Measurements from ENCODE around the gene AMOTL2. TPM values are rescaled to one million over a fixed set of nuclear protein-coding genes. Genes with fewer than 3 reads are reported as not detected.

AMOTL2 gene
- total and polyA plus RNA-seq, 2 experiments from 2014 or later: 156 to 347 TPM

DNA sequence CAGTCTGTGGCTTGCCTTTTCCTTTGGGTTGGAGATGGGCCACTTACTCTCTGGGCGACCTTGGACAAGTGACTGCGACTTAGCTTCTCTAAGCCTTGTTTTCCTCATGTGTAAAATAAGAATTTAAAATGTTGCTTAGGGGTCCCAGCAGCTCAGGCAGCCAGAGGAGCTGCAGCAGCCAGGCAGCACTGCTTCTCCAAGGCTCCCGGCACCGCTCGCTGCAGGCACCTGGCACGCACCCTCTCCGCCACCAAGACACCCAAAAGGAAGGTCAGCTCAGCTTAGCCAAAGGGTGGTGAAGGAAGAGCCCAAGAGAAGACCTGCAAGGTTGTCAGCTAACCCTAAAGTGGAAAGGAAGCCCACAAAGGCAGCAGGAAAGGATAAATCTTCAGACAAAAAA is 10.7 kb upstream of the AMOTL2 start:
- no peak for TF ChIP-seq EZH2 (IDR thresholded peaks at IDR 0.05; ENCODE audit: insufficient read depth, poor library complexity, severe bottlenecking)
- TF ChIP-seq EZH2phosphoT487 (IDR thresholded peaks at IDR 0.05; ENCODE audit: insufficient read depth, low read depth): no peak
- Histone ChIP-seq H3F3A (ENCODE audit: insufficient read depth) (peaks cover 5% of the 10 kb centered on the region; the same call in 1 of the 2 replicates), H3K4me1 (ENCODE audit: insufficient read depth) (no peaks in the 10 kb centered on the region), H2AFZ (no peak overlapping the region), H3K36me3 (ENCODE audit: low read depth) (no peaks in the 10 kb centered on the region), H4K20me1 (ENCODE audit: insufficient read depth) (no peaks in the 10 kb centered on the region), H3K27ac (no peak overlapping the region), H3K27me3 (replicated peaks; ENCODE audit: insufficient read depth) (no peaks in the 10 kb centered on the region), H3K4me3 (no peak overlapping the region), H3K9me3 (ENCODE audit: low read depth) (no peaks in the 10 kb centered on the region), H3K9me2 (ENCODE audit: insufficient read depth) (no peaks in the 10 kb centered on the region), H3K9ac (no peak overlapping the region), H3K79me2 (ENCODE audit: insufficient read depth) (no peaks in the 10 kb centered on the region), H3K4me2 (ENCODE audit: unreplicated experiment) (no peak overlapping the region)
- in situ Hi-C loops (cut with MboI): no loop called here
- DNase-seq: no peak
- WGBS, 2 experiments (ENCODE audit: low coverage in 1 of 2, low lambda C conversion rate in 2 of 2, missing lambda C conversion rate in 2 of 2): 91 to 93% methylated on average over 7 of the region's 7 CpGs

DNA sequence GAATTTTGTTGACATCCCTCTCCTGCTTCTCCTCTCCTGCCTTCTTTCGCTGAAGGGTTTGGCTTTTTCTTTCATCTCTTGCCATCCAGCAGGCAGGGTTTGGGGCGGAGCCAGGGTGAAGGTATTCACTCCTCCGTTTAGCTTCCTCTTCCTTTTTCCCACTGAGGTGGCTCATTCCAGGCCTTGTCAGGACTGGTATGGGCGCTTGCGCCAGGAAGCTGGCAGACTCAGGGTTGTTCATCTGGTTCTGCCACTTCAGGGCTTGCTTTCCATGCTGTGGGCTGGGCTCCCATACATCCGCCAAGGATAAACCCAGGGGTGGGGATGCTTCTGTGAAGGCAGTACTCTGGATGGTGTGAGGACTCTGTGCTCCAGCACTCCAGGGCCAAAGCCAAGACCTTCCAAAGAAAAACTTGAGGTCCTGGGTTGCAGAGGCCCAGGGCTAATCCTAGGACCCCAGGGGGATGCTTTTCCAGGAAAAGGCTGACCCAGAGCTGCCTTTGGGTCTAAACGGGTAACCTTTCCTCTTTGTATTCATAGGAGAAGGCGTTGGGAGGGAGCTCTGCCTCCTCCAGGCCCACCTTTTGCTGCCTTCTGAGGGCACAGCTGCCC is 7.7 kb upstream of the AMOTL2 start:
- no peaks in the 10 kb centered on the region for H4K20me1 ChIP-seq (ENCODE audit: insufficient read depth)
- H3K4me2 ChIP-seq (ENCODE audit: unreplicated experiment): no peak overlapping the region
- H3K9me2 ChIP-seq (ENCODE audit: insufficient read depth): no peaks in the 10 kb centered on the region
- no peak overlapping the region for H3K4me3 ChIP-seq
- no peaks in the 10 kb centered on the region for H3K79me2 ChIP-seq (ENCODE audit: insufficient read depth)
- TF ChIP-seq EZH2phosphoT487 (IDR thresholded peaks at IDR 0.05; ENCODE audit: insufficient read depth, low read depth) (no peak), EZH2 (IDR thresholded peaks at IDR 0.05; ENCODE audit: insufficient read depth, poor library complexity, severe bottlenecking) (no peak)
- no peaks in the 10 kb centered on the region for H3K36me3 ChIP-seq (ENCODE audit: low read depth)
- no peaks in the 10 kb centered on the region for H3K4me1 ChIP-seq (ENCODE audit: insufficient read depth)
- no peak overlapping the region for H3K27ac ChIP-seq
- WGBS, 2 experiments (ENCODE audit: low coverage in 1 of 2, low lambda C conversion rate in 2 of 2, missing lambda C conversion rate in 2 of 2): 24 to 30% methylated on average over 8 of the region's 8 CpGs
- in situ Hi-C loops (cut with MboI): no loop called here
- H3K9me3 ChIP-seq (ENCODE audit: low read depth): no peaks in the 10 kb centered on the region
- H3F3A ChIP-seq (ENCODE audit: insufficient read depth): peaks cover 6% of the 10 kb centered on the region; the same call in 1 of the 2 replicates
- DNase-seq: peak; percentile 20
- H2AFZ ChIP-seq: peak overlapping the region; percentile 68
- H3K9ac ChIP-seq: no peak overlapping the region
- no peaks in the 10 kb centered on the region for H3K27me3 ChIP-seq (replicated peaks; ENCODE audit: insufficient read depth)

DNA sequence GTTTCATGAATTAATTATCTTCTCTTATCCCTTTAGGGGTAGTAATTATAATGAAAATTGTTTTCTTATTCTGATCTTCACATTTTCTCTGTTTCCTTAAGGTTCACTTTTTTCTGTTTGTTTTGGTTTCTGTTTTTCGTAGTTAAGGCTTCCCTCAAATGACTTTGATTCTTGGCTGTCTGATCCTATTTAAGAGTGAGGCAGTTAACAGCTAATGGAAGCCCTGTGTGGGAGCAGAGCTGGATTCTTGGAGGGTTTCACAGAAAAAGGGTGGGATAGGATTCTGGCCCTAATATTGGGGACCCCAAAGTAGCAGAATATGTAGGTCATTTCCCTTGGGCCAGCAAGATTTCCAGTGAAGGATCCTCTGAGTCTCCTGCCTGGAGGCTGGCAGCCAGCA is 6.8 kb upstream of the AMOTL2 start:
- Histone ChIP-seq H4K20me1 (ENCODE audit: insufficient read depth) (no peaks in the 10 kb centered on the region), H3K9ac (no peak overlapping the region), H3K9me2 (ENCODE audit: insufficient read depth) (no peaks in the 10 kb centered on the region), H2AFZ (no peak overlapping the region), H3K4me2 (ENCODE audit: unreplicated experiment) (no peak overlapping the region), H3K27ac (no peak overlapping the region), H3F3A (ENCODE audit: insufficient read depth) (peaks cover 6% of the 10 kb centered on the region; the same call in 1 of the 2 replicates), H3K36me3 (ENCODE audit: low read depth) (no peaks in the 10 kb centered on the region), H3K4me3 (no peak overlapping the region), H3K4me1 (ENCODE audit: insufficient read depth) (no peaks in the 10 kb centered on the region), H3K27me3 (replicated peaks; ENCODE audit: insufficient read depth) (no peaks in the 10 kb centered on the region), H3K9me3 (ENCODE audit: low read depth) (no peaks in the 10 kb centered on the region), H3K79me2 (ENCODE audit: insufficient read depth) (no peaks in the 10 kb centered on the region)
- in situ Hi-C loops (cut with MboI): no loop called here
- TF ChIP-seq EZH2 (IDR thresholded peaks at IDR 0.05; ENCODE audit: insufficient read depth, poor library complexity, severe bottlenecking) (no peak), EZH2phosphoT487 (IDR thresholded peaks at IDR 0.05; ENCODE audit: insufficient read depth, low read depth) (no peak)
- 40 to 44% methylated on average over 1 of the region's 1 CpG for WGBS, 2 experiments (ENCODE audit: low coverage in 1 of 2, low lambda C conversion rate in 2 of 2, missing lambda C conversion rate in 2 of 2)
- DNase-seq: peak; percentile 28

GRCh38 chr3:134380249-134380648 is 6.0 kb upstream of the AMOTL2 start:
- Histone ChIP-seq H3K36me3 (ENCODE audit: low read depth) (no peaks in the 10 kb centered on the region), H3K9me2 (ENCODE audit: insufficient read depth) (no peaks in the 10 kb centered on the region), H3K79me2 (ENCODE audit: insufficient read depth) (no peaks in the 10 kb centered on the region), H3K27me3 (replicated peaks; ENCODE audit: insufficient read depth) (no peaks in the 10 kb centered on the region), H3K4me3 (no peak overlapping the region), H2AFZ (no peak overlapping the region), H3K9me3 (ENCODE audit: low read depth) (no peaks in the 10 kb centered on the region), H3K4me1 (ENCODE audit: insufficient read depth) (no peaks in the 10 kb centered on the region), H3K4me2 (ENCODE audit: unreplicated experiment) (no peak overlapping the region), H3K27ac (no peak overlapping the region), H4K20me1 (ENCODE audit: insufficient read depth) (no peaks in the 10 kb centered on the region), H3K9ac (no peak overlapping the region), H3F3A (ENCODE audit: insufficient read depth) (peaks cover 6% of the 10 kb centered on the region; the same call in 1 of the 2 replicates)
- no peak for DNase-seq
- TF ChIP-seq EZH2phosphoT487 (IDR thresholded peaks at IDR 0.05; ENCODE audit: insufficient read depth, low read depth) (no peak), EZH2 (IDR thresholded peaks at IDR 0.05; ENCODE audit: insufficient read depth, poor library complexity, severe bottlenecking) (no peak)
- in situ Hi-C loops (cut with MboI): no loop called here
- 87 to 88% methylated on average over 2 of the region's 2 CpGs for WGBS, 2 experiments (ENCODE audit: low coverage in 1 of 2, low lambda C conversion rate in 2 of 2, missing lambda C conversion rate in 2 of 2)
